Neuron (in vitro differentiated cells): Measurements from ENCODE around the gene DYRK3.

ENCODE experiments used
- H2AFZ ChIP-seq: one replicate; pipeline ENCODE4 v1.6.1; 2013; ENCODE audit warnings: low read depth, mild to moderate bottlenecking, inconsistent platforms, low read length, moderate library complexity
- H3K27me3 ChIP-seq: one replicate; pipeline ENCODE4 v1.6.1; 2013; ENCODE audit warnings: low read length; ENCODE audit not compliant: insufficient read depth
- H3K36me3 ChIP-seq: one replicate; pipeline ENCODE4 v1.6.1; 2013; ENCODE audit warnings: low read length; ENCODE audit not compliant: insufficient read depth
- H3K4me1 ChIP-seq: one replicate; pipeline ENCODE4 v1.6.1; 2013; ENCODE audit warnings: low read length; ENCODE audit not compliant: insufficient read depth
- H3K4me3 ChIP-seq: 2 replicates; pipeline ENCODE4 v1.5.1; 2013; ENCODE audit warnings: mild to moderate bottlenecking, low read length, moderate library complexity
- H3K9me3 ChIP-seq: one replicate; pipeline ENCODE4 v1.6.1; 2013; ENCODE audit warnings: low read length

Gene DYRK3

DNA sequence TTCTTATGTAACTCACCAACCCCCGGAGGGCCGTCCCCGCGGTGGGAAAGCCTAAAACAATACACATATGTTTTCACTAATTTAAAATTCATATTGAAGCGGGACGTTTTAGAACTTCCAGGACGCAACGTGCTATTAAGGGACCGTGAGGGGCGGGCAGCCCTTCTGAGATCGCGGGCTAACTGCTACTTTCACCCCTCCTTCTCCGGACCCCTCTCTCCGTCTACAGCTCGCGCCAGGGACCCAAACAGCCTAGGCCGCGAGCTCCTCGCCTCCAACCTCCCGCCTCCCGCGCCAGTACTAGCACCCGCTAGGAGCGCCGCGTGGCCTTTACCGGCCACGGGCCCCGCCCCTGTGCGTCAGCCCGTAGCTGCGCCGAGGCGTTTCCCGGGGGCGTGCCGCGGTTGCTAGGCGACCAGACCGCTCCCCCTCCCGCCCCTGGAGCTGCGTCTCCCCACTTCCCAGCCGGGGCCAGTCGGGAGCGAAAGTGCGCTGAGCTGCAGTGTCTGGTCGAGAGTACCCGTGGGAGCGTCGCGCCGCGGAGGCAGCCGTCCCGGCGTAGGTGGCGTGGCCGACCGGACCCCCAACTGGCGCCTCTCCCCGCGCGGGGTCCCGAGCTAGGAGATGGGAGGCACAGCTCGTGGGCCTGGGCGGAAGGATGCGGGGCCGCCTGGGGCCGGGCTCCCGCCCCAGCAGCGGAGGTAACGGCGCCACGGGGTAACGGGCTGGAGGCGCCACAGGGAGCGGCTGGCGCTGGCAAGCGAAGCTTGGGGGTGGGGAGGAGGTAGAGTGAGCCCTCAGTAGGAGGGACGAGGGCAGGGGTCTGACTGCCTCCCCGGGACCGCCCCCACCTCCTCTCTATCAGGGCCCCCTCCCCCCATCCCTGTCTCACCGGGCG lies at the start of gene DYRK3:
Gene DYRK3, plus strand, starts transcription at position 457 of the 898 bp plus-strand sequence. Its CDS starts 168 bp downstream, at position 625.
- Histone ChIP-seq H3K9me3 (no peaks in the 10 kb centered on the region), H3K27me3 (no peaks in the 10 kb centered on the region), H3K4me1 (peaks cover 25% of the 10 kb centered on the region), H3K36me3 (peaks cover 4% of the 10 kb centered on the region), H3K4me3 (peak within 1 kb of the TSS; percentile 70), H2AFZ (peak within 1 kb of the TSS; percentile 72)

DNA sequence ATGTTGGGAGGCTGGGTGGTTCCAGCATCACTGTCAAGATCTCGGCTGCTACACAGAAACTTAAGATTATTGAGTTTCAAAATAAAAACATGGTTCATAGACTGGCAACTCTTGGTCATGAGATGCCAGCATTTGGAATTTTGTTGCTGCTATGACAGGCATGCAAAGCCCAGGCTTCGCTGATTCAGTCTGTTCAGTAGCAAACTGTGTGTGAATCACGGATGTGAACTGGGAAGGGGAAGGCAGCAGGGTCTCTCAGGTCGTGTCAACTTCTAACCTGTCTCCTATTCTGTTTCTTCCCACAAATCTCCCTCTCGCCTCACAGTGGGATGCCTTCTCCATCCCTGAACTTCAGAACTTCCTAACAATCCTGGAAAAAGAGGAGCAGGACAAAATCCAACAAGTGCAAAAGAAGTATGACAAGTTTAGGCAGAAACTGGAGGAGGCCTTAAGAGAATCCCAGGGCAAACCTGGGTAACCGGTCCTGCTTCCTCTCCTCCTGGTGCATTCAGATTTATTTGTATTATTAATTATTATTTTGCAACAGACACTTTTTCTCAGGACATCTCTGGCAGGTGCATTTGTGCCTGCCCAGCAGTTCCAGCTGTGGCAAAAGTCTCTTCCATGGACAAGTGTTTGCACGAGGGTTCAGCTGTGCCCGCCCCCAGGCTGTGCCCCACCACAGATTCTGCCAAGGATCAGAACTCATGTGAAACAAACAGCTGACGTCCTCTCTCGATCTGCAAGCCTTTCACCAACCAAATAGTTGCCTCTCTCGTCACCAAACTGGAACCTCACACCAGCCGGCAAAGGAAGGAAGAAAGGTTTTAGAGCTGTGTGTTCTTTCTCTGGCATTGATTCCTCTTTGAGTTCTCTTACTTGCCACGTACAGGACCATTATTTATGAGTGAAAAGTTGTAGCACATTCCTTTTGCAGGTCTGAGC lies 48.6 kb upstream of the DYRK3 start:
- H3K4me3 ChIP-seq: no peak overlapping the region
- H3K36me3 ChIP-seq: peaks cover 18% of the 10 kb centered on the region
- no peaks in the 10 kb centered on the region for H3K27me3 ChIP-seq
- H3K9me3 ChIP-seq: no peaks in the 10 kb centered on the region
- peaks cover 7% of the 10 kb centered on the region for H3K4me1 ChIP-seq
- no peak overlapping the region for H2AFZ ChIP-seq

DNA sequence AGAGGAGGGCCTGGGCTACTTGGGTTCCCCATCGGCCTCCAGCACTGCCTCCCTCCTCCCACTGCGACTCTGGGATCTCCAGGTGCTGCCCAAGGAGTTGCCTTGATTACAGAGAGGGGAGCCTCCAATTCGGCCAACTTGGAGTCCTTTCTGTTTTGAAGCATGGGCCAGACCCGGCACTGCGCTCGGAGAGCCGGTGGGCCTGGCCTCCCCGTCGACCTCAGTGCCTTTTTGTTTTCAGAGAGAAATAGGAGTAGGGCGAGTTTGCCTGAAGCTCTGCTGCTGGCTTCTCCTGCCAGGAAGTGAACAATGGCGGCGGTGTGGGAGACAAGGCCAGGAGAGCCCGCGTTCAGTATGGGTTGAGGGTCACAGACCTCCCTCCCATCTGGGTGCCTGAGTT lies 47.4 kb upstream of the DYRK3 start:
- H3K36me3 ChIP-seq: peaks cover 28% of the 10 kb centered on the region
- H2AFZ ChIP-seq: no peak overlapping the region
- peaks cover 7% of the 10 kb centered on the region for H3K4me1 ChIP-seq
- no peaks in the 10 kb centered on the region for H3K27me3 ChIP-seq
- H3K9me3 ChIP-seq: no peaks in the 10 kb centered on the region
- H3K4me3 ChIP-seq: no peak overlapping the region

DNA sequence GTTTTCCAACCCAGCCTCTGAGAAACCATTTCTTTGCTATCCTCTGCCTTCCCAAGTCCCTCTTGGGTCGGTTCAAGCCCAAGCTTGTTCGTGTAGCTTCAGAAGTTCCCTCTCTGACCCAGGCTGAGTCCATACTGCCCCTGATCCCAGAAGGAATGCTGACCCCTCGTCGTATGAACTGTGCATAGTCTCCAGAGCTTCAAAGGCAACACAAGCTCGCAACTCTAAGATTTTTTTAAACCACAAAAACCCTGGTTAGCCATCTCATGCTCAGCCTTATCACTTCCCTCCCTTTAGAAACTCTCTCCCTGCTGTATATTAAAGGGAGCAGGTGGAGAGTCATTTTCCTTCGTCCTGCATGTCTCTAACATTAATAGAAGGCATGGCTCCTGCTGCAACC lies 46.8 kb upstream of the DYRK3 start:
- Histone ChIP-seq H3K4me1 (peaks cover 7% of the 10 kb centered on the region), H3K36me3 (peaks cover 33% of the 10 kb centered on the region), H3K9me3 (no peaks in the 10 kb centered on the region), H3K27me3 (no peaks in the 10 kb centered on the region), H3K4me3 (no peak overlapping the region), H2AFZ (no peak overlapping the region)

DNA sequence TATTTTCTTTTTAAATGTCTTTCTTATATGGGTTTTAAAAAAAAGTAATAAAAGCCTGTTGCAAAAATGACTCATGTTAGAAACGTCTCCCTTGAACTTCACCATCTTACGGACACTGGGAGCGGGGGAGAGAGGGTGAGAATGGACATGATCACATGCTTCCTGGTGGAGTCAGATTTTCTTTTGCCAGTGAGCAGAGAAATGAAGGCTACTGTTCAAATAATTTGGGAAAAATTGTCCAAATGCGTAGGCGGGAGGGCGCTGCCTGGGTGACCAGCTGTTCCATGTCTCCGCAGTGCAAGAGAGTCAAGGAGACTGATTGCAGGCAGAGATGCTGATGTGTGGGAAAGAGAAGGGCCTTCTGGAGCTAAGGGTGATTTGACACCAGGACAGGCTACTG lies 46.1 kb upstream of the DYRK3 start:
- Histone ChIP-seq H3K36me3 (peaks cover 41% of the 10 kb centered on the region), H3K4me3 (no peak overlapping the region), H3K27me3 (no peaks in the 10 kb centered on the region), H2AFZ (no peak overlapping the region), H3K4me1 (peaks cover 7% of the 10 kb centered on the region), H3K9me3 (no peaks in the 10 kb centered on the region)

DNA sequence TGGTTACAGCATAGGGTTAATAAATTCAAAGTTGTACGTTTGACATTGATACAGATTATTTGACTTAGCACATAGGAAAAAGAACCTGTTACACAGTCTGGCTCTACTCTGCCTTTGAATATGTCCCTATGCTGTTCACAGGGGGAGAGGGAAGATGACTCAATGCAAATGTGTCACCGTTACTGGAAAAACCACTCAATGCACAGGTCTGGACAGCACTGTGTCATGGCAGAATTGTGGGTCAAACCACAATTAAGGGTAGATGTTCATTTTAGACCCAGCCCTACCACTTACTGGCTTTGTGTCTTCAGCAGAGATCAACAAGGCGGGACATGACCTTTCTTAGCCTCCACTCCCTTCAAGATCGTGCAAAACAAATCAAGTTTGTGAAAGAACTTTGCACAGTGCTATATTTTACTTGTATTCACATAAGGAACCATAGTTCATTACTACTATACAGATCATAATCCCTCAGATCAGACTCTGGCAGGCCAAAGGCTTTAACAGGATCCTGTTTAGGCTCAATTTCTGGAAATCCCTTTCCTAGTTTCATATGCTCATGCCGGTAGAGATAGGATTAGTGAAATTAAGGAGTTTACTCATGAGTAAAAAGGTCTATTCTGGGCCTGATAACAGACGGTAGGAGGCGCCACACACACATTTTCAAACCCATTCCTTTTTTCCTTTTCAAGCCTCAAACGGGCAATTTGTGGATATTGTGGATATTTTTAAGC lies 45.1 kb upstream of the DYRK3 start:
- Histone ChIP-seq H3K9me3 (no peaks in the 10 kb centered on the region), H3K4me3 (no peak overlapping the region), H3K4me1 (peaks cover 7% of the 10 kb centered on the region), H3K36me3 (peaks cover 50% of the 10 kb centered on the region), H2AFZ (no peak overlapping the region), H3K27me3 (no peaks in the 10 kb centered on the region)

DNA sequence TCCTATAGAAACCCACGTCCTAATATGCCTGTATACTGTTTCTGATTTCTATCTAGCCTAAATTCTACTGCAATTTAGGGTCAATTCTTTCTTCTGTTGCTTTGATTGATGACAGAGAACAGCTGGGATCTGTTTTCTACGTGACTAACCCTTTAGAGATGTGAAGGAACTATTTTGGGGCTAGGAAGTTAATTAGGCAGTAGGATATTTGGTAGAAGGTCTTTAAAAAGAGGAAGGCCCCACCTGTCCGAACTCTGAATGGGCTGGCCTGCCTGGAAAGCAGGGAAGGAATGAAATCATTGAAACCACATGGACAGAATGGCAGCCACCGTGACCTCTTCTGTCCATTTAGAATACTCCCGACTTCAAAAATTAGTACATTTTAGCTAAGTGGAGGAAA lies 44.1 kb upstream of the DYRK3 start:
- Histone ChIP-seq H3K27me3 (no peaks in the 10 kb centered on the region), H3K4me1 (peaks cover 7% of the 10 kb centered on the region), H3K4me3 (no peak overlapping the region), H3K36me3 (peaks cover 60% of the 10 kb centered on the region), H2AFZ (no peak overlapping the region), H3K9me3 (no peaks in the 10 kb centered on the region)

DNA sequence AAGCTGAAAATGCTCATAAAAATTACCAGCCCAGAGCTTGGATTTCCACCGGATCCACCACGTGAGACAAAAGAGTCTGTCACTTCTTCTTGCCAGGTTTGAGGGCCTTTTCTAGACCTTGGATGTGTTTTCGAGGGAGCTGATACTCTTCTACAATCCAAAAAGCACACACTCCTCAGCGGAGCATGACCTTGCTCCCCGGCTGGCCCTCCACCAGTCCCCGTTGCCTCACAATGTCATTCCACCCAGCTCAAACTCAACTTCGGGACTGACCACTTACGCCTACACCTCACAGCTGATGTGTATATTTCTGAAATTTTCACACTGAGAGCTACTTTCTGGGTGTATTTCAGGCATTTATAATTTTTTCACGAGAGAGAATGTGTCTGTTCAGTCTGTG lies 43.6 kb upstream of the DYRK3 start:
- Histone ChIP-seq H3K4me3 (no peak overlapping the region), H3K27me3 (no peaks in the 10 kb centered on the region), H3K9me3 (no peaks in the 10 kb centered on the region), H3K36me3 (peaks cover 62% of the 10 kb centered on the region), H2AFZ (no peak overlapping the region), H3K4me1 (peaks cover 7% of the 10 kb centered on the region)

DNA sequence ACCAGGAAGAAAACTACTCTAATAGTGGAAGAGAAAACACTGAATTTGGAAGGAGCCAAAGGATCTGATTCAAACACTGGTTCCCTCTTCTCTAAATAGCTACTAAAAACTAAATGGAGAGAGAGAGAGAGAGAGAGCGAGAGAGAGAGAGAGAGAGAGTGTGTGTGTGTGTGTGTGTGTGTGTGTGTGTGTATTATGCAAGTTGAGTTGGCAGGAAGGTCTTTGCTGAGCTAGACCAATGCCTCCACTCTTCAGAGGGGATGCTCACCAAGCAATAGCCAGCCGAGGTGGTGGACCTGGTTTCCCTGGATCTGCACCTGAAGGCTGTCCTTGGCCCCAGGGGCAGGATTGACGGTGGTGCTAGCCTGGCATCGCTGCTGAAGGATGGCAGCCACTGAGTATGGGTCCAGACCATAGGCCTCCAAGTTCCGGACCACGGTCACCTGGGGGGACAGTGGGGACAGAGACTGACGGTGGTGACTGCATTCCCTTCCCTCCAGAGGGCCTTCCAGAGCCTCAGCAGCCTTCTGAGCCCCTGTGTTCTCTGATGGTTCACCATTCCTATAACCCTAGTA lies 41.9 kb upstream of the DYRK3 start:
- H3K4me1 ChIP-seq: no peaks in the 10 kb centered on the region
- no peak overlapping the region for H3K4me3 ChIP-seq
- H3K9me3 ChIP-seq: no peaks in the 10 kb centered on the region
- H2AFZ ChIP-seq: no peak overlapping the region
- H3K27me3 ChIP-seq: no peaks in the 10 kb centered on the region
- H3K36me3 ChIP-seq: peaks cover 66% of the 10 kb centered on the region

DNA sequence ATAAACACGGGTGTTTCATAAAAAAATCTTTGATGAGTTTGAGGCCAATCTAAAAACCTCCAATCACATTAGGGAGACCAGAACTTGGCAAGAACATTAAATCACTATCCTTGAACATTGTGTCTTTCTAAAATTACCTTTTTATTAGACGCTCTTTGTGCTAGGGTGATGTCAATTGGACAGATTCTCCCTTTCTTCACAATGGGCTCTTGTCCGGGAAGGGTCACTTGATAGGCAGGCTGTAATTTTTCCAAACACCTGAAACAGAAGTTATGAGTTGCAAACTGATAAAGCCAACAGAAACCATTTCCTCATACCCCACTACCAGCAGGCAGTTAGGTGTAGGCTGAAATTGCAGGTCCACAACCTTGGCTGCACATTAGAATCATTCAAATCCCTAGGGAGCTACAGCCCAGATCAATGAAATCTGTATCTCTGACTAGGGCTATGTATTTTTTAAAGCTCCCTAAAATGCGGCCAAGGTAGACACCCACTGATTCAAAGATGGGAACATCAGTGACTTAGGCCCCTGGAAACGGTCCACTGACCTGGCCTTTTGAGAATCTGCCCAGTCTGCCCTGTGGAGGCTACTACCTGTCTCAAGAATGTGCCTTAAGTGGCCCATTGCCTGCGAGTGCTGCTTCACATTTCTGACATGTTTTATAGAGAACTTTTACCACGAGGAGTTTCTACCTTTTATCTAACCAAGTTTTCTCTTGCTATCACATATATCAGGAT lies 39.6 kb upstream of the DYRK3 start:
- peaks cover 80% of the 10 kb centered on the region for H3K36me3 ChIP-seq

DNA sequence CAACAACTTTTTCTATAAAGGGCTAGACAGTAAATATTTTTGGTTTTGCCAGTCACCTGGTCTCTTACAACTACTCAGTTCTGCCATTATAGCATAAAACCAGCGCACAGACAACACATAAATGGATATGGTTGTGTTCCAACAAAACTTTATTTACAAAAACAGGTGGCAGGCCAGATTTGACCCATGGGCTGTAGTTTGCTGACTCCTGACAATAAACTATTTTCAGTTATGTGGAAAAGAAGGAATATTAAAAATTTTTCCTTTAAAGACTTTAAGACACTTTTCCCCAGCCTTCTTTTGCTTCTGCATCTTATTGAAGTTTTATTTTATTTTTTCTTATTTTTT lies 39.0 kb upstream of the DYRK3 start:
- H2AFZ ChIP-seq: no peak overlapping the region
- no peaks in the 10 kb centered on the region for H3K27me3 ChIP-seq
- H3K36me3 ChIP-seq: peaks cover 77% of the 10 kb centered on the region
- H3K4me3 ChIP-seq: no peak overlapping the region
- H3K4me1 ChIP-seq: no peaks in the 10 kb centered on the region
- no peaks in the 10 kb centered on the region for H3K9me3 ChIP-seq

More for the DNA sequence above, 39.6 kb upstream of the DYRK3 start:
- H3K4me1 ChIP-seq: no peaks in the 10 kb centered on the region
- no peaks in the 10 kb centered on the region for H3K9me3 ChIP-seq
- H2AFZ ChIP-seq: no peak overlapping the region
- no peaks in the 10 kb centered on the region for H3K27me3 ChIP-seq
- no peak overlapping the region for H3K4me3 ChIP-seq

DNA sequence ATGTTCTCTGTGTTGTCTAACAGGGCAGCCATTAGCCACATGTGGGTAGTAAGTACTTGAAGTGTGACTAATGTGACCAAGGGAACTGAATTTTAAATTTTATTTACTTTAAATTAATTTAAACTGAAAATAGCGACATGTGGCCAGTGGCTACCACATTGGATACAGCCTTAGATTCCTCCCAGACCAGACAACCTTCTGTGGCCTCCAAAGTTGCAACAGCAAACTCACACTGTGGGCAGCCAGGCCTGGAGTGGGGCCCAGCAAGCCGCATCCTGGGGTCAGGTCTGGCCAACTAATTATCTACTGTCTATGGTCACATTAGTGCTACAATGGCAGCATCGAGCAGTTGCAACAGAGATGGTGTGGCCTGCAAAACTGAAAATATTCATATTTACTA lies 34.8 kb upstream of the DYRK3 start:
- Histone ChIP-seq H3K4me1 (no peaks in the 10 kb centered on the region), H3K27me3 (no peaks in the 10 kb centered on the region), H3K36me3 (peaks cover 71% of the 10 kb centered on the region), H3K4me3 (no peak overlapping the region), H2AFZ (no peak overlapping the region), H3K9me3 (no peaks in the 10 kb centered on the region)
